ENCODE data around the gene MCCD1.

DNA sequence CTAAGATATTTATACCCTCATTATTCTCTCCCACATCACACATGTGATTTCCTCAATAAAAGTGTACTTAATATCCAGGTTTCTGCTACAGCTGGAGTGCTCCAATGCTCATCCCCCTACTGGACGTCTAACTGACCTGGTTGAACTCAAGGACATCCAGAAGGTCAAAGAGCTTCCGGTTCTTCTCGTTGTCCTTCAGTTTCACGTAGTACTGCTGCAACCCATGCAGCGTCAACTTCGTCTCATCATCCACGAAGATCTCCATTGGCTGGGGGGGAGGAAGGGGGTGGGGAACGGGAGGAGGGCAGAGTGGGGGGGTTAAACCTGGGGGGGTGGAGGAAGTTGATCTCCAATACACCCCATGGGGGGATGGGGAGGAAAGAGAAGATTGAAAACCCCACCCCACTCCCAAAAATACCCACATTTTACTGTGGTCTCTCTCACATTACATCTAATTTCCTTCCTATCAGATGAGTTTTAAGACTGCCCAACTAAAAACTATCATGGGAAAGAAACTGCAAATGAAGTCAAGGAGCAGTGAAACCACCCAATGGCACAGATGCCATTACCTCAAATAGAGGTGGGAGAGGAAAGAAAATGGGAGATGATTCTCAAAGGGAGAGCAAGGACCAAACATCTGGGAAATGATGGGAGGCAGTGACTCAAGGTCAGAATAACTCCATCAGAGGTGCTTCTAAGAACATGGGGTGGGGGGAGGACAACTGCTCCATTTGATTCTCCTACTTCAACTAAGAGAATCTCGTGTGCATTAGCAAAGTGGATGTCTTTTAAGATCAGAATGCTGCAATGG lies 4.1 kb downstream of the MCCD1 start:
- TF ChIP-seq POLR2AphosphoS5 (IDR thresholded peaks at IDR 0.05; ENCODE audit: low read depth, low read length), result no peak
- TF ChIP-seq, protein P1, sequence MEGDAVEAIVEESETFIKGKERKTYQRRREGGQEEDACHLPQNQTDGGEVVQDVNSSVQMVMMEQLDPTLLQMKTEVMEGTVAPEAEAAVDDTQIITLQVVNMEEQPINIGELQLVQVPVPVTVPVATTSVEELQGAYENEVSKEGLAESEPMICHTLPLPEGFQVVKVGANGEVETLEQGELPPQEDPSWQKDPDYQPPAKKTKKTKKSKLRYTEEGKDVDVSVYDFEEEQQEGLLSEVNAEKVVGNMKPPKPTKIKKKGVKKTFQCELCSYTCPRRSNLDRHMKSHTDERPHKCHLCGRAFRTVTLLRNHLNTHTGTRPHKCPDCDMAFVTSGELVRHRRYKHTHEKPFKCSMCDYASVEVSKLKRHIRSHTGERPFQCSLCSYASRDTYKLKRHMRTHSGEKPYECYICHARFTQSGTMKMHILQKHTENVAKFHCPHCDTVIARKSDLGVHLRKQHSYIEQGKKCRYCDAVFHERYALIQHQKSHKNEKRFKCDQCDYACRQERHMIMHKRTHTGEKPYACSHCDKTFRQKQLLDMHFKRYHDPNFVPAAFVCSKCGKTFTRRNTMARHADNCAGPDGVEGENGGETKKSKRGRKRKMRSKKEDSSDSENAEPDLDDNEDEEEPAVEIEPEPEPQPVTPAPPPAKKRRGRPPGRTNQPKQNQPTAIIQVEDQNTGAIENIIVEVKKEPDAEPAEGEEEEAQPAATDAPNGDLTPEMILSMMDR (IDR thresholded peaks at IDR 0.05), result no peak
- TF ChIP-seq SIN3A (IDR thresholded peaks at IDR 0.05; ENCODE audit: borderline replicate concordance, insufficient read depth, low read depth, low read length), result no peak
- TF ChIP-seq, protein P2, sequence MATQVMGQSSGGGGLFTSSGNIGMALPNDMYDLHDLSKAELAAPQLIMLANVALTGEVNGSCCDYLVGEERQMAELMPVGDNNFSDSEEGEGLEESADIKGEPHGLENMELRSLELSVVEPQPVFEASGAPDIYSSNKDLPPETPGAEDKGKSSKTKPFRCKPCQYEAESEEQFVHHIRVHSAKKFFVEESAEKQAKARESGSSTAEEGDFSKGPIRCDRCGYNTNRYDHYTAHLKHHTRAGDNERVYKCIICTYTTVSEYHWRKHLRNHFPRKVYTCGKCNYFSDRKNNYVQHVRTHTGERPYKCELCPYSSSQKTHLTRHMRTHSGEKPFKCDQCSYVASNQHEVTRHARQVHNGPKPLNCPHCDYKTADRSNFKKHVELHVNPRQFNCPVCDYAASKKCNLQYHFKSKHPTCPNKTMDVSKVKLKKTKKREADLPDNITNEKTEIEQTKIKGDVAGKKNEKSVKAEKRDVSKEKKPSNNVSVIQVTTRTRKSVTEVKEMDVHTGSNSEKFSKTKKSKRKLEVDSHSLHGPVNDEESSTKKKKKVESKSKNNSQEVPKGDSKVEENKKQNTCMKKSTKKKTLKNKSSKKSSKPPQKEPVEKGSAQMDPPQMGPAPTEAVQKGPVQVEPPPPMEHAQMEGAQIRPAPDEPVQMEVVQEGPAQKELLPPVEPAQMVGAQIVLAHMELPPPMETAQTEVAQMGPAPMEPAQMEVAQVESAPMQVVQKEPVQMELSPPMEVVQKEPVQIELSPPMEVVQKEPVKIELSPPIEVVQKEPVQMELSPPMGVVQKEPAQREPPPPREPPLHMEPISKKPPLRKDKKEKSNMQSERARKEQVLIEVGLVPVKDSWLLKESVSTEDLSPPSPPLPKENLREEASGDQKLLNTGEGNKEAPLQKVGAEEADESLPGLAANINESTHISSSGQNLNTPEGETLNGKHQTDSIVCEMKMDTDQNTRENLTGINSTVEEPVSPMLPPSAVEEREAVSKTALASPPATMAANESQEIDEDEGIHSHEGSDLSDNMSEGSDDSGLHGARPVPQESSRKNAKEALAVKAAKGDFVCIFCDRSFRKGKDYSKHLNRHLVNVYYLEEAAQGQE (IDR thresholded peaks at IDR 0.05; ENCODE audit: insufficient read depth in 1 of 2, low read depth in 2 of 2, low read length in 1 of 2), result no peak

Data from Panc1 (cell line).